GM12878 (cell line): ENCODE data around the gene MYH9. TPM values are rescaled to one million over a fixed set of nuclear protein-coding genes. Genes with fewer than 3 reads are reported as not detected.
A peak's percentile ranks its signal among the peaks of the same experiment; 100 is the strongest.

Experiments used
- ATAC-seq: fragments of 200-7000 bp; cut with Tn5 transposase; 3 replicates; pipeline ENCODE4 v1.9.1; 2020; ENCODE audit warnings: mild to moderate bottlenecking, moderate library complexity
- BruUV-seq: library from RNA; stranded (reverse); fragments of 400-500 nt; replicated peaks from 2 replicates; lab custom pipeline; 2021; lab: Mats Ljungman, UMichigan
- CTCF ChIA-PET: fragments of 300-600 bp; sonication (Branson Sonifier 250); formaldehyde crosslinking; extraction: SDS; loops from one replicate; lab custom pipeline; 2021; ENCODE audit warnings: inconsistent platforms; lab: Yijun Ruan, JAX
- POLR2A ChIA-PET: fragments of 350-600 bp; formaldehyde crosslinking; extraction: SDS; loops from one replicate; lab custom pipeline; 2021; ENCODE audit warnings: inconsistent platforms; lab: Charles Lee
- RAD21 ChIA-PET: fragments of 300-600 bp; sonication (Branson Sonifier 250); formaldehyde crosslinking; loops from one replicate; lab custom pipeline; 2023; ENCODE audit warnings: antibody characterized with exemption; ENCODE audit not compliant: unreplicated experiment; lab: Charles Lee
- SMC1A ChIA-PET: fragments of 300-600 bp; sonication (Branson Sonifier 250); formaldehyde crosslinking; loops from one replicate; lab custom pipeline; 2023; ENCODE audit not compliant: unreplicated experiment, uncharacterized antibody; lab: Charles Lee
- DNase-seq: peaks from one replicate; pipeline ENCODE4 v3.0.0-alpha.2; 2011; ENCODE audit warnings: low read depth, low spot score
- FAIRE-seq: peaks from 3 replicates; lab custom pipeline; 2011; peaks lifted over from hg19 to GRCh38; lab: Jason Lieb, UNC
- H2AFZ ChIP-seq: 2 replicates; pipeline ENCODE4 v1.6.0; 2011; ENCODE audit warnings: low read depth, low read length, control low read depth; ENCODE audit not compliant: control insufficient read depth
- H3K27ac ChIP-seq: 2 replicates; pipeline ENCODE4 v1.5.1; 2011; ENCODE audit warnings: control low read depth; ENCODE audit not compliant: control insufficient read depth, insufficient read depth
- H3K27me3 ChIP-seq, 2 experiments: replicated peaks in 1 of 2; 2 replicates each; pipeline versions ENCODE4 v1.6.0 to v1.6.1; 2011; ENCODE audit warnings: low read length in 1 of 2; ENCODE audit not compliant: control insufficient read depth in 2 of 2, insufficient read depth in 2 of 2
- H3K36me3 ChIP-seq, 2 experiments: 2 replicates each; pipeline ENCODE4 v1.5.1; 2011; ENCODE audit warnings: low read length in 1 of 2; ENCODE audit not compliant: control insufficient read depth in 2 of 2, insufficient read depth in 2 of 2
- H3K4me1 ChIP-seq: 2 replicates; pipeline ENCODE4 v1.6.1; 2011; ENCODE audit warnings: mild to moderate bottlenecking, low read length, moderate library complexity, mixed read lengths; ENCODE audit not compliant: control insufficient read depth, insufficient read depth
- H3K4me2 ChIP-seq: 2 replicates; pipeline ENCODE4 v1.6.0; 2011; ENCODE audit warnings: control low read depth; ENCODE audit not compliant: control insufficient read depth, insufficient read depth
- H3K4me3 ChIP-seq: fragments of 200-600 bp; sonication (generic); 2 replicates; pipeline ENCODE4 v1.5.1; 2016
- H3K79me2 ChIP-seq: 2 replicates; pipeline ENCODE4 v1.6.0; 2011; ENCODE audit warnings: low read length; ENCODE audit not compliant: control insufficient read depth, insufficient read depth
- H3K9ac ChIP-seq: 2 replicates; pipeline ENCODE4 v1.8.0; 2011; ENCODE audit warnings: low read length, control low read depth, mixed read lengths; ENCODE audit not compliant: control insufficient read depth, insufficient read depth
- H3K9me3 ChIP-seq: replicated peaks from 3 replicates; pipeline ENCODE4 v1.5.1; 2011; ENCODE audit warnings: mild to moderate bottlenecking, low read length; ENCODE audit not compliant: control insufficient read depth, insufficient read depth
- H4K20me1 ChIP-seq: 2 replicates; pipeline ENCODE4 v1.6.0; 2011; ENCODE audit not compliant: control insufficient read depth, insufficient read depth
- BCL3 ChIP-seq: IDR thresholded peaks from 2 replicates; pipeline ENCODE4 v1.6.1; 2011; ENCODE audit warnings: borderline replicate concordance, low read depth, mild to moderate bottlenecking, moderate library complexity, low read length; ENCODE audit not compliant: insufficient read depth, poor library complexity, severe bottlenecking
- CHD2 ChIP-seq: IDR thresholded peaks from 2 replicates; pipeline ENCODE4 v1.6.1; 2011; ENCODE audit warnings: low read depth, low read length, improper control_type of control experiment, borderline replicate concordance
- CREM ChIP-seq: IDR thresholded peaks from 2 replicates; pipeline ENCODE4 v1.6.1; 2014; ENCODE audit warnings: antibody characterized with exemption, low read depth
- MTA3 ChIP-seq: IDR thresholded peaks from 2 replicates; pipeline ENCODE4 v1.6.1; 2012; ENCODE audit warnings: low read length, inconsistent platforms, borderline replicate concordance
- POLR2A ChIP-seq: IDR thresholded peaks from 2 replicates; pipeline ENCODE4 v1.6.1; 2011; ENCODE audit warnings: low read depth, mild to moderate bottlenecking, low read length
- RUNX3 ChIP-seq: IDR thresholded peaks from 2 replicates; pipeline ENCODE4 v1.6.1; 2012; ENCODE audit warnings: low read length, inconsistent platforms
- SREBF1 ChIP-seq: IDR thresholded peaks from 2 replicates; pipeline ENCODE4 v1.6.1; 2012; ENCODE audit warnings: mild to moderate bottlenecking, low read length
- WGBS: methylation state at CpG from one replicate; pipeline ENCODE4 v1.1.6; 2016; ENCODE audit warnings: low lambda C conversion rate; ENCODE audit not compliant: insufficient replicate concordance, insufficient coverage; ENCODE audit errors: missing lambda C conversion rate; 5-methylcytosine and 5-hydroxymethylcytosine counted together
- in situ Hi-C: fragments of 300-500 bp; cut with MboI; formaldehyde crosslinking; loops from 9 replicates; pipeline ENCODE4 v1.14.3; 2018; ENCODE audit warnings: mixed read lengths
- intact Hi-C: fragments of 100-400 bp; cut with micrococcal nuclease; formaldehyde crosslinking; loops from one replicate; pipeline ENCODE4 v1.14.2; 2022; ENCODE audit not compliant: unreplicated experiment
- polyA plus RNA-seq, 11 experiments: library from polyadenylated mRNA; depleted of rRNA in 4 of 11; unstranded in 6 of 11; stranded (reverse) in 5 of 11; fragments of >200 nt; fragmentation: Nextera tagmentation in 4 of 11; fragmentation: Illumina TruSeq in 1 of 11; extraction: Ambion mirVana in 4 of 11; extraction: Trizol in 1 of 11; gene quantifications; 1 replicate in 1 of 11; 2 replicates in 10 of 11; pipeline versions ENCODE4 v1.2.1 to v1.2.3, GENCODE V29; 2011 to 2016; ENCODE audit warnings: inconsistent platforms in 2 of 11, missing spikeins in 2 of 11, low read depth in 1 of 11
- total RNA-seq, 4 experiments: library from RNA; depleted of rRNA in 3 of 4; stranded (reverse); fragments of >200 nt in 3 of 4; fragmentation: Illumina TruSeq in 1 of 4; extraction: Trizol in 1 of 4; gene quantifications; 2 replicates each; pipeline versions ENCODE4 v1.2.1 to v1.2.3, GENCODE V29; 2013 to 2021

MYH9 gene
- total and polyA plus RNA-seq, 10 of the 15 experiments (the other 5 are each of a cell fraction or from before 2014, with no cell fraction given) = 5.1 to 525 (median 145) TPM

GRCh38 chr22:36303115-36303467 lies 84.7 kb downstream of the MYH9 start (continued):
- TF ChIP-seq MTA3 (no peak), CHD2 (no peak), SREBF1 (no peak)
- TF ChIP-seq, all 136 proteins: peak for 0

DNA sequence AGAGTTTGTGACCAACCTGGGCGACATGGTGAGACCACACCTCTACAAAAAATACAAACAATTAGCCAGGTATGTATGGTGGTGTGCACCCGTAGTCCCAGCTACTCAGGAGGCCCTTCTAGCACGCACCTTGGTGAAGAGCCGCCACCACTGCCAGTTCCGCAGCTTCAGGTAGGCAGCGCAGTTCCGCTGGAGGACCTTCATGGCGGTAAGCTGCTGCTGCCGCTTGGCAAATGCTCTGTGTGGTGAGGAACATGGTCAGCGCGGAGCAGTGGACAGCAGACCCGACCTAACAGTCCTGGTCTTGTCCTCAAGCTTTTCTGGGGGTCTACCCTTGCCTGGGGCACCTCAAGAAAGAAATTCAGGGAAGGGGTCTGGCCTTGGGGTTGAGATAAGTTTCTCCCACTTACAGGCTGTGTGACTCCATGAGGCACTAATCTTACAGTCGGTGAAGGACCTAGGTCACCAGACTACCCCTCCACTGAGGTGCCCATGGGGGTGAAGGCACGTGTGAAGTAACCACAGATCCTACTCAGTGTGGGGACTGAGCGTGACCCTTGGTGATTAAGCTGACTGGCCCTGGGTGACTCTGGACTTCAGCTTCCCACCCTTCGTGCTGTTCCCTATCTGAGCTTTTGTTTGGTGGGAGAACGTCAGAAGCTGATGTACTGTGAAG lies 85.2 kb downstream of the MYH9 start:
- BruUV-seq = no TSS peak
- H4K20me1 ChIP-seq = no peaks in the 10 kb centered on the region

More for the DNA sequence above, 85.2 kb downstream of the MYH9 start:
- no peak overlapping the region for H2AFZ ChIP-seq
- no peak overlapping the region for H3K4me2 ChIP-seq
- no peaks in the 10 kb centered on the region for H3K27me3 ChIP-seq
- intact Hi-C loops (no loop called here), in situ Hi-C loops (no loop called here)
- H3K4me1 ChIP-seq = no peaks in the 10 kb centered on the region
- ChIA-PET POLR2A (no interaction called here), SMC1A (interaction anchor here (0.7 to 5.9 kb wide), 8 partner anchors 11 to 167 kb away, joined by 3 to 70 read pairs (median 3); no protein-coding TSS in a partner anchor), CTCF (interaction anchor here (0.5 to 5.4 kb wide), 22 partner anchors 8 to 471 kb away, joined by 3 to 125 read pairs (median 6); partner anchors contain the start of gene TXN2), RAD21 (interaction anchor here (0.9 to 9.7 kb wide), 7 partner anchors 9 to 184 kb away, joined by 3 to 107 read pairs (median 3); no protein-coding TSS in a partner anchor)
- no peak for FAIRE-seq
- peak; percentile 52 for TF ChIP-seq POLR2A
- TF ChIP-seq CREM = no peak
- no peak for TF ChIP-seq BCL3
- TF ChIP-seq RUNX3 = no peak
- H3K36me3 ChIP-seq = peaks cover 37 to 81% of the 10 kb centered on the region in 2 experiments
- no peak for DNase-seq
- H3K79me2 ChIP-seq = no peaks in the 10 kb centered on the region
- ATAC-seq = no peak
- no peak overlapping the region for H3K9ac ChIP-seq
- WGBS = 91% methylated on average over 17 of the region's 17 CpGs
- no peak overlapping the region for H3K4me3 ChIP-seq
- H3K9me3 ChIP-seq = no peaks in the 10 kb centered on the region
- no peak overlapping the region for H3K27ac ChIP-seq
